Astrocyte (in vitro differentiated cells and primary cell): ENCODE measurements around the gene GOLGA6D. TPM values are rescaled to one million over a fixed set of nuclear protein-coding genes. Genes with fewer than 3 reads are reported as not detected.
"Not testable (repeated sequence)": the region's sequence is repeated elsewhere in the genome, so short reads cannot be mapped to it uniquely, and the experiment has no call there.

Experiments used
- DNase-seq: peaks from one replicate; pipeline ENCODE4 v3.0.0-alpha.2; 2010; ENCODE audit warnings: low read depth
- FAIRE-seq: peaks from 2 replicates; lab custom pipeline; 2011; peaks lifted over from hg19 to GRCh38; lab: Jason Lieb, UNC
- H2AFZ ChIP-seq: 2 replicates; pipeline ENCODE4 v1.6.0; 2012; ENCODE audit warnings: low read depth, low read length, inconsistent platforms
- H3K27ac ChIP-seq: 2 replicates; pipeline ENCODE4 v1.5.1; 2011; ENCODE audit warnings: low read depth, low read length, inconsistent platforms
- H3K27me3 ChIP-seq: 2 replicates; pipeline ENCODE4 v1.6.0; 2011; ENCODE audit warnings: low read length, inconsistent platforms; ENCODE audit not compliant: insufficient read depth
- H3K36me3 ChIP-seq: 2 replicates; pipeline ENCODE4 v1.5.1; 2011; ENCODE audit warnings: low read length, inconsistent platforms; ENCODE audit not compliant: insufficient read depth
- H3K4me1 ChIP-seq: 2 replicates; pipeline ENCODE4 v1.5.1; 2011; ENCODE audit warnings: low read length, inconsistent platforms; ENCODE audit not compliant: insufficient read depth
- H3K4me2 ChIP-seq: 2 replicates; pipeline ENCODE4 v1.6.0; 2012; ENCODE audit warnings: low read length, inconsistent platforms
- H3K4me3 ChIP-seq: 2 replicates; pipeline ENCODE4 v1.5.1; 2011; ENCODE audit warnings: low read depth, mild to moderate bottlenecking, low read length, inconsistent platforms; ENCODE audit not compliant: insufficient read depth
- H3K79me2 ChIP-seq: 2 replicates; pipeline ENCODE4 v1.6.0; 2012; ENCODE audit warnings: mild to moderate bottlenecking, low read length, inconsistent platforms; ENCODE audit not compliant: insufficient read depth
- H3K9ac ChIP-seq: 2 replicates; pipeline ENCODE4 v1.6.0; 2012; ENCODE audit warnings: mild to moderate bottlenecking, low read length, inconsistent platforms
- H3K9me3 ChIP-seq: 2 replicates; pipeline ENCODE4 v1.5.1; 2012; ENCODE audit warnings: low read depth, mild to moderate bottlenecking, low read length, inconsistent platforms; ENCODE audit not compliant: insufficient read depth
- H4K20me1 ChIP-seq: 2 replicates; pipeline ENCODE4 v1.6.0; 2012; ENCODE audit warnings: low read length, inconsistent platforms; ENCODE audit not compliant: insufficient read depth
- H3K27ac Mint-ChIP-seq: one replicate; pipeline ENCODE4 v1.8.0; 2021; ENCODE audit warnings: mild to moderate bottlenecking, mixed read lengths; ENCODE audit not compliant: unreplicated experiment
- H3K27me3 Mint-ChIP-seq: one replicate; pipeline ENCODE4 v1.8.0; 2021; ENCODE audit warnings: low read depth, mixed read lengths; ENCODE audit not compliant: unreplicated experiment
- H3K36me3 Mint-ChIP-seq: one replicate; pipeline ENCODE4 v1.8.0; 2021; ENCODE audit warnings: low read depth, mixed read lengths; ENCODE audit not compliant: unreplicated experiment
- H3K4me1 Mint-ChIP-seq: one replicate; pipeline ENCODE4 v1.8.0; 2021; ENCODE audit warnings: low read depth, mixed read lengths; ENCODE audit not compliant: unreplicated experiment
- H3K4me3 Mint-ChIP-seq: one replicate; pipeline ENCODE4 v1.8.0; 2021; ENCODE audit warnings: mild to moderate bottlenecking, moderate library complexity, mixed read lengths; ENCODE audit not compliant: unreplicated experiment
- H3K9me3 Mint-ChIP-seq: one replicate; pipeline ENCODE4 v1.8.0; 2021; ENCODE audit warnings: mild to moderate bottlenecking, mixed read lengths; ENCODE audit not compliant: unreplicated experiment
- EZH2 ChIP-seq: IDR thresholded peaks from 2 replicates; pipeline ENCODE4 v1.6.1; 2012; ENCODE audit warnings: mild to moderate bottlenecking, low read length, inconsistent platforms; ENCODE audit not compliant: insufficient read depth
- total RNA-seq: library from RNA; stranded (reverse); gene quantifications from 2 replicates; pipeline ENCODE4 v1.2.1, GENCODE V29; 2021
- TF ChIP-seq, protein P1 (sequence below): IDR thresholded peaks from 2 replicates; pipeline ENCODE4 v1.5.1; 2011; ENCODE audit warnings: low read depth, mild to moderate bottlenecking, inconsistent platforms, low read length, moderate library complexity; ENCODE audit not compliant: insufficient read depth

GOLGA6D gene
- total RNA-seq, 1 donor from 2014 or later = not detected

DNA sequence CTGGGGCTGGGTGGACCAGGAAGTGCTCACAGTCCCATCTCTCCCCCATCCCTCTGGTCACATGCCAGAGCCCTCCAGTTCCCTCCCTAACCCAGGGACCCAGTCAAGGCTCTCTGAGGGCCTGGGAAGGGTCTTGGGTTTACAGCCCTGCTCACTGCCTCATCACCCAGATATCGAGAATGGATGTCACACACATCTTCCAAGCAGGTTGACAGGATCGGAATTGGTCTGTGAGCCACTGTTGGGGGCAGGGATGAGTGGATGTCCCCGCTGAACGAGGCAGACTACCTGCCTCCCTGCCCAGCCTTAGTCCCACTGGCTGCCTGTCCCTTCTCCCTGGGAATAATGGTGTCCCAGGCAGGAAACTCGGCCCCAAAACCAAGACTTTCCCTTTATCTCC, 44.5 kb upstream of the GOLGA6D start:
- Histone ChIP-seq H3K36me3 (no peaks in the 10 kb centered on the region), H3K9ac (no peak overlapping the region), H4K20me1 (no peaks in the 10 kb centered on the region), H3K4me3 (no peak overlapping the region), H3K4me1 (no peaks in the 10 kb centered on the region), H3K4me2 (no peak overlapping the region), H3K27me3 (peaks cover 17% of the 10 kb centered on the region), H3K9me3 (no peaks in the 10 kb centered on the region), H2AFZ (no peak overlapping the region), H3K27ac (no peak overlapping the region), H3K79me2 (no peaks in the 10 kb centered on the region)
- Mint-ChIP-seq H3K9me3 (no peaks in the 10 kb centered on the region), H3K4me3 (no peak overlapping the region), H3K27ac (no peak overlapping the region), H3K36me3 (no peaks in the 10 kb centered on the region), H3K27me3 (peaks cover 47% of the 10 kb centered on the region), H3K4me1 (no peaks in the 10 kb centered on the region)
- no peak for DNase-seq
- FAIRE-seq = no peak
- no peak for TF ChIP-seq EZH2
- TF ChIP-seq, protein P1, sequence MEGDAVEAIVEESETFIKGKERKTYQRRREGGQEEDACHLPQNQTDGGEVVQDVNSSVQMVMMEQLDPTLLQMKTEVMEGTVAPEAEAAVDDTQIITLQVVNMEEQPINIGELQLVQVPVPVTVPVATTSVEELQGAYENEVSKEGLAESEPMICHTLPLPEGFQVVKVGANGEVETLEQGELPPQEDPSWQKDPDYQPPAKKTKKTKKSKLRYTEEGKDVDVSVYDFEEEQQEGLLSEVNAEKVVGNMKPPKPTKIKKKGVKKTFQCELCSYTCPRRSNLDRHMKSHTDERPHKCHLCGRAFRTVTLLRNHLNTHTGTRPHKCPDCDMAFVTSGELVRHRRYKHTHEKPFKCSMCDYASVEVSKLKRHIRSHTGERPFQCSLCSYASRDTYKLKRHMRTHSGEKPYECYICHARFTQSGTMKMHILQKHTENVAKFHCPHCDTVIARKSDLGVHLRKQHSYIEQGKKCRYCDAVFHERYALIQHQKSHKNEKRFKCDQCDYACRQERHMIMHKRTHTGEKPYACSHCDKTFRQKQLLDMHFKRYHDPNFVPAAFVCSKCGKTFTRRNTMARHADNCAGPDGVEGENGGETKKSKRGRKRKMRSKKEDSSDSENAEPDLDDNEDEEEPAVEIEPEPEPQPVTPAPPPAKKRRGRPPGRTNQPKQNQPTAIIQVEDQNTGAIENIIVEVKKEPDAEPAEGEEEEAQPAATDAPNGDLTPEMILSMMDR = no peak

DNA sequence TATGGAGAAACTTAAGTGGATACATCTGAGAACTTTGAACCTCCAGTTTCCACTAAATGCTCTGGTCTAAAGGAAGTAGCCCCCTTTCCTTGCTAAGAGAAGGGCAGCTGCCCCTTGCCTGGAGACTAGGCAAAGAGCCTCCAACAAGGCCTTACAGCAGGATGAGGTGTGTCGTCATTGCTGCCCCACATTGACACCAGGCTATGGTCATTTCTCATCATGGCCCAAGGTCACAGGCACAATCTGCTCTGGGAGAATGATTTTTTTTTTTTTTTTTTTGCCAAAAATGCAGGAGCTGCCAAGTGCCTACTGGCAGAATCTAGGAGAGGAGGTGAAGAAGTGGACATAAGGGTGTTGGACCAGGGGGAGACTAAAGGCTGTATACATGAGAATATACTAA, 36.9 kb upstream of the GOLGA6D start:
- H3K27me3 Mint-ChIP-seq = peaks cover 25% of the 10 kb centered on the region
- H3K4me1 ChIP-seq, H3K4me3 ChIP-seq, H3K4me1 Mint-ChIP-seq, H3K4me2 ChIP-seq, H3K4me3 Mint-ChIP-seq, H3K36me3 ChIP-seq, H3K79me2 ChIP-seq, H2AFZ ChIP-seq, H3K27ac ChIP-seq, H4K20me1 ChIP-seq, DNase-seq, H3K9ac ChIP-seq, H3K36me3 Mint-ChIP-seq, FAIRE-seq, H3K9me3 Mint-ChIP-seq, H3K27ac Mint-ChIP-seq, H3K9me3 ChIP-seq: not testable (repeated sequence)
- H3K27me3 ChIP-seq = peaks cover 46% of the 10 kb centered on the region

DNA sequence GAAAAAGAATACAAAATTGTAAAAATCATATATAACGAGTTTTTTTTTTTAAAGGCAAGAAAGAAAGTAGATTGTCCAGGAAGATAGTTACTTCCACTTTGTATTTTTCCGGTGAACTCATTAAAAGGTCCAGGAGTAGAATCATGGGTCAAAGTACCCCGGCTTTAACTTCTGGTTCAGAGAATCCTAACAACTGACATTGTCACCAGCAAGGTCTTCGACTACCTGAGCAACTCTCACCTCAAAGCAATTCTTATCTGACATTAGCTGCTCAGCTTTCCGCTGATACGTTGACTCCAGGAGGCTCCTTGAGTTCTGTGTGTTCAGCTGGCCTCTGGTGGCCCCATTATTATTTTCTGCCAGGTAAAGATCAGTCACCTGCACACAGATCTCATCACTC, 33.6 kb upstream of the GOLGA6D start:
- not testable (repeated sequence) for H3K4me2 ChIP-seq, DNase-seq, H3K27ac ChIP-seq, H2AFZ ChIP-seq, H3K36me3 Mint-ChIP-seq, H3K4me1 Mint-ChIP-seq, H3K9ac ChIP-seq, H3K4me1 ChIP-seq, H3K4me3 Mint-ChIP-seq, H3K27ac Mint-ChIP-seq, H4K20me1 ChIP-seq, H3K9me3 Mint-ChIP-seq, H3K9me3 ChIP-seq, H3K4me3 ChIP-seq, H3K79me2 ChIP-seq, FAIRE-seq, H3K36me3 ChIP-seq
- H3K27me3 Mint-ChIP-seq = peaks cover 30% of the 10 kb centered on the region
- H3K27me3 ChIP-seq = peaks cover 56% of the 10 kb centered on the region

DNA sequence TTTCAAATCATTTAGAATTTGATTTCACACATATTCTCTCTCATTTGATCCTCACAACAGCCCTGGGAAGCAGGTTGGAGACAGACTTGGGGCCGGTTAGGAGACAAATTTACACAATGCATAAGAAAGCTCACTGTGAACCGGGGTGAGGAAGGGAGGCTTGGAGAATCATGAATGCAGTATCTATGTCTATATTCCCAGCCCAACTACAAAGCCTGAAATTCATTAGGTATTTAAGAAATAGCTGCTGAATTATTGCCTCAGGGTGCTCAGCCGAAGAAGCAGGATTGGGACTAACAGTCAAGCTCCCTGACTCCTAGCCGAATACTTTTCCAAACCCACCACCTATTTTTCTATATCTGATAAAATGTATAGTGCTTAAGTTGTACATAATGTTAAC, 32.9 kb upstream of the GOLGA6D start:
- Histone ChIP-seq H3K27me3 (peaks cover 56% of the 10 kb centered on the region), H3K79me2 (no peaks in the 10 kb centered on the region), H3K9ac (no peak overlapping the region), H3K36me3 (no peaks in the 10 kb centered on the region), H2AFZ (no peak overlapping the region), H3K27ac (no peak overlapping the region), H3K4me2 (no peak overlapping the region), H4K20me1 (no peaks in the 10 kb centered on the region), H3K4me1 (no peaks in the 10 kb centered on the region), H3K4me3 (no peak overlapping the region), H3K9me3 (no peaks in the 10 kb centered on the region)
- no peak for DNase-seq
- no peaks in the 10 kb centered on the region for H3K4me1 Mint-ChIP-seq
- no peak overlapping the region for H3K27ac Mint-ChIP-seq
- peaks cover 30% of the 10 kb centered on the region for H3K27me3 Mint-ChIP-seq
- FAIRE-seq = no peak
- no peaks in the 10 kb centered on the region for H3K36me3 Mint-ChIP-seq
- no peak overlapping the region for H3K4me3 Mint-ChIP-seq
- TF ChIP-seq, protein P1 = no peak
- no peak for TF ChIP-seq EZH2
- H3K9me3 Mint-ChIP-seq = no peaks in the 10 kb centered on the region

DNA sequence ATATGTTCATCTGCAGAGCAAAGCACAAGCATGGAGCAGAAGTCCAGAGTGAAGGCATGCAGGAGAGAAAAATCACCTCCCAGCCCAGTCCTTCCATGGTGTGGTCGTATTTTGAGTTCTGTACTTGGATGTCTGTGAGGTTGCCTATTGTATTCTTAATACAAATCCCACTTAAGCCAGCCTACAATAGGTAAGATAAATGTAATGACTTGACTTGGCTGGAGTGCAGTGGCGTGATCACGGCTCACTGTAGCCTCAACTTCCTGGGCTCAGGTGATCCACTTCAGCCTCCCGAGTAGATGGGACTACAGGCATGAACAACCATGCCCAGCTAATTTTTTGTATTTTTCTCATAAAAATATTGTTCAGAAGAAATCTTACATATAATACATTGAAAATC, 31.3 kb upstream of the GOLGA6D start:
- not testable (repeated sequence) for H3K4me2 ChIP-seq, H3K27ac Mint-ChIP-seq, H3K9me3 Mint-ChIP-seq, H3K9ac ChIP-seq, H3K79me2 ChIP-seq, FAIRE-seq, H2AFZ ChIP-seq, H3K4me3 Mint-ChIP-seq, H3K4me1 Mint-ChIP-seq, DNase-seq, H3K4me3 ChIP-seq, H4K20me1 ChIP-seq, H3K9me3 ChIP-seq, H3K4me1 ChIP-seq, H3K27ac ChIP-seq, H3K36me3 Mint-ChIP-seq, H3K36me3 ChIP-seq
- peaks cover 25% of the 10 kb centered on the region for H3K27me3 Mint-ChIP-seq
- H3K27me3 ChIP-seq = peaks cover 53% of the 10 kb centered on the region
